K562 (cell line): ENCODE measurements around the gene FOXJ3. TPM values are rescaled to one million over a fixed set of nuclear protein-coding genes. Genes with fewer than 3 reads are reported as not detected.
A peak's percentile ranks its signal among the peaks of the same experiment; 100 is the strongest.

Experiments
- ATAC-seq: fragments of 200-7000 bp; cut with Tn5 transposase; 3 replicates; pipeline ENCODE4 v1.9.1; 2020; ENCODE audit warnings: moderate library complexity
- BruUV-seq: library from RNA; stranded (reverse); fragments of 400-500 nt; replicated peaks from 2 replicates; lab custom pipeline; 2021; lab: Mats Ljungman, UMichigan
- CTCF ChIA-PET: fragments of 300-600 bp; formaldehyde crosslinking; extraction: SDS; loops from one replicate; lab custom pipeline; 2021; ENCODE audit warnings: low intra/inter-chr PET ratio; lab: Yijun Ruan, JAX
- POLR2A ChIA-PET: fragments of 300-600, 350-650 bp; sonication (Branson Sonifier 250); formaldehyde crosslinking; extraction: SDS; loops from one replicate; lab custom pipeline; 2021; ENCODE audit warnings: antibody characterized with exemption, inconsistent platforms; lab: Yijun Ruan, JAX
- DNase-seq, 4 experiments: peaks; one replicate each; pipeline versions ENCODE4 v3.0.0 to v3.0.0-alpha.2; 2011 to 2018; ENCODE audit warnings: low spot score in 3 of 4, mixed read lengths in 3 of 4; ENCODE audit errors: extremely low read depth in 1 of 4
- FAIRE-seq: peaks from 2 replicates; lab custom pipeline; 2011; peaks lifted over from hg19 to GRCh38; lab: Jason Lieb, UNC
- H2AFZ ChIP-seq: 2 replicates; pipeline ENCODE4 v1.6.0; 2011; ENCODE audit warnings: low read depth, low read length, control low read depth, inconsistent platforms
- H3K27ac ChIP-seq: fragments of 200-600 bp; 3 replicates; pipeline ENCODE4 v1.8.0; 2011; ENCODE audit warnings: low read depth, mild to moderate bottlenecking, control low read depth, inconsistent platforms, low read length, moderate library complexity, mixed read lengths; ENCODE audit errors: extremely low read depth
- H3K27me3 ChIP-seq, 2 experiments: fragments of 300-600 bp in 1 of 2; 2 replicates in 1 of 2; 3 replicates in 1 of 2; pipeline versions ENCODE4 v1.6.0 to v1.8.0; 2011; ENCODE audit warnings: inconsistent platforms in 2 of 2, low read length in 2 of 2, mild to moderate bottlenecking in 1 of 2, mixed read lengths in 1 of 2, moderate library complexity in 1 of 2; ENCODE audit not compliant: control insufficient read depth in 2 of 2, insufficient read depth in 2 of 2
- H3K36me3 ChIP-seq: fragments of 300-600 bp; 3 replicates; pipeline ENCODE4 v1.8.0; 2011; ENCODE audit warnings: mild to moderate bottlenecking, low read length, inconsistent platforms; ENCODE audit not compliant: control insufficient read depth, insufficient read depth
- H3K4me1 ChIP-seq, 2 experiments: fragments of 200-600 bp in 1 of 2; replicated peaks in 1 of 2; 2 replicates in 1 of 2; 3 replicates in 1 of 2; pipeline versions ENCODE4 v1.5.1 to v1.8.0; 2011; ENCODE audit warnings: inconsistent platforms in 2 of 2, low read length in 2 of 2, mild to moderate bottlenecking in 1 of 2, mixed read lengths in 1 of 2, moderate library complexity in 1 of 2; ENCODE audit not compliant: control insufficient read depth in 2 of 2, insufficient read depth in 2 of 2
- H3K4me2 ChIP-seq: 2 replicates; pipeline ENCODE4 v1.6.1; 2011; ENCODE audit warnings: low read length, control low read depth, inconsistent platforms, mixed read lengths; ENCODE audit not compliant: insufficient read depth
- H3K4me3 ChIP-seq: fragments of 200-600 bp; sonication (generic), shearing (Covaris generic); 2 replicates; pipeline ENCODE4 v1.5.1; 2016; ENCODE audit warnings: control low read depth, inconsistent platforms
- H3K79me2 ChIP-seq: fragments of 200-600 bp; 3 replicates; pipeline ENCODE4 v1.8.0; 2011; ENCODE audit warnings: low read length, inconsistent platforms; ENCODE audit not compliant: control insufficient read depth, insufficient read depth
- H3K9ac ChIP-seq, 2 experiments: 2 replicates each; pipeline versions ENCODE4 v1.6.0 to v1.6.1; 2011; ENCODE audit warnings: low read depth in 2 of 2, low read length in 2 of 2, control low read depth in 1 of 2, inconsistent platforms in 1 of 2, mild to moderate bottlenecking in 1 of 2, mixed read lengths in 1 of 2; ENCODE audit not compliant: insufficient read depth in 1 of 2
- H3K9me1 ChIP-seq: one replicate; pipeline ENCODE4 v1.6.0; 2011; ENCODE audit warnings: inconsistent platforms, mild to moderate bottlenecking, low read length, moderate library complexity; ENCODE audit not compliant: control insufficient read depth, insufficient read depth
- H3K9me3 ChIP-seq: replicated peaks from 2 replicates; pipeline ENCODE4 v1.5.1; 2011; ENCODE audit warnings: low read depth, low read length, inconsistent platforms; ENCODE audit not compliant: control insufficient read depth, insufficient read depth
- H4K20me1 ChIP-seq: replicated peaks from 2 replicates; pipeline ENCODE4 v1.6.1; 2011; ENCODE audit warnings: low read length, inconsistent platforms, mixed read lengths; ENCODE audit not compliant: control insufficient read depth, insufficient read depth
- CBFA2T2 ChIP-seq: fragments of 450-650 bp; conservative IDR thresholded peaks from 2 replicates; pipeline ENCODE4 v1.6.1; 2017; ENCODE audit warnings: mild to moderate bottlenecking
- CBFA2T3 ChIP-seq: fragments of 450-650 bp; IDR thresholded peaks from 2 replicates; pipeline ENCODE4 v1.6.1; 2017
- MEF2D ChIP-seq: conservative IDR thresholded peaks from 2 replicates; pipeline ENCODE4 v1.6.1; 2016; ENCODE audit warnings: low read depth, missing genetic modification characterization, missing compliant biosample characterization
- USF1 ChIP-seq: sonication (generic); formaldehyde crosslinking; IDR thresholded peaks from 2 replicates; pipeline ENCODE4 v1.9.0; 2022; ENCODE audit warnings: mild to moderate bottlenecking, missing genetic modification reagents
- ZBTB40 ChIP-seq, 2 experiments: fragments of 450-650 bp in 1 of 2; sonication (generic) in 1 of 2; formaldehyde crosslinking in 1 of 2; IDR thresholded peaks; 2 replicates each; pipeline versions ENCODE4 v1.7.1 to v1.9.0; 2016 to 2022; ENCODE audit warnings: inconsistent platforms in 1 of 2, mild to moderate bottlenecking in 1 of 2, missing genetic modification reagents in 1 of 2
- WGBS: fragments of 100-300 bp; shearing (Covaris generic); methylation state at CpG from one replicate; pipeline ENCODE4 v1.1.6; 2016; ENCODE audit warnings: low coverage, mixed read lengths; ENCODE audit not compliant: insufficient coverage; ENCODE audit errors: missing lambda C conversion rate; 5-methylcytosine and 5-hydroxymethylcytosine counted together
- in situ Hi-C: fragments of 300-500 bp; cut with MboI; formaldehyde crosslinking; loops from 4 replicates; pipeline ENCODE4 v1.15.0; 2018; ENCODE audit warnings: inconsistent platforms, mixed read lengths
- intact Hi-C: fragments of 100-400 bp; cut with micrococcal nuclease; formaldehyde crosslinking; loops from 2 replicates; pipeline ENCODE4 v1.14.2; 2022
- polyA plus RNA-seq, 8 experiments: library from polyadenylated mRNA; depleted of rRNA in 4 of 8; stranded (reverse) in 5 of 8; unstranded in 3 of 8; fragments of >200 nt; fragmentation: Nextera tagmentation in 2 of 8; fragmentation: Illumina TruSeq in 1 of 8; extraction: Ambion mirVana in 2 of 8; extraction: Trizol in 1 of 8; gene quantifications; 2 replicates each; pipeline versions ENCODE4 v1.2.1 to v1.2.3, GENCODE V29; 2011 to 2014; ENCODE audit warnings: inconsistent platforms in 1 of 8, missing spikeins in 1 of 8
- total RNA-seq, 7 experiments: library from RNA; depleted of rRNA in 6 of 7; stranded (reverse); fragments of >200 nt in 6 of 7; fragmentation: Illumina TruSeq in 2 of 7; extraction: Trizol in 2 of 7; gene quantifications; 2 replicates each; pipeline versions ENCODE4 v1.2.1 to v1.2.3, GENCODE V29; 2011 to 2021; ENCODE audit warnings: low replicate concordance in 1 of 7

FOXJ3 gene
- total and polyA plus RNA-seq, 9 of the 15 experiments (the other 6 are each of a cell fraction or from before 2014, with no cell fraction given): 8.7 to 35.3 (median 23.4) TPM

GRCh38 chr1:42221456-42221855, 113.6 kb downstream of the FOXJ3 start:
- Histone ChIP-seq H3K4me1 (peaks cover 0 to 10% of the 10 kb centered on the region in 2 experiments; a peak in 2 of 5 replicates), H3K79me2 (peaks cover 32% of the 10 kb centered on the region), H2AFZ (no peak overlapping the region), H3K9ac (no peak overlapping the region), H3K27me3 (no peaks in the 10 kb centered on the region), H4K20me1 (no peaks in the 10 kb centered on the region), H3K9me1 (no peaks in the 10 kb centered on the region), H3K36me3 (peaks cover 11% of the 10 kb centered on the region; the same call in 2 of the 3 replicates), H3K4me2 (no peak overlapping the region), H3K27ac (no peak overlapping the region), H3K9me3 (no peaks in the 10 kb centered on the region; the same call in 1 of the 2 replicates), H3K4me3 (no peak overlapping the region)
- no peak for FAIRE-seq
- ChIA-PET POLR2A (no interaction called here), CTCF (interaction anchor here (0.6 kb wide), 1 partner anchor 108 kb away, joined by 3 read pairs; no protein-coding TSS in a partner anchor)
- TF ChIP-seq CBFA2T3 (0 out of 2 replicates have a peak, but pooled peaks have one; percentile 7), CBFA2T2 (0 out of 2 replicates have a peak, but pooled peaks have one; percentile 11), MEF2D (no peak)
- intact Hi-C loops: no loop called here
- no TSS peak for BruUV-seq
- in situ Hi-C loops: no loop called here
- WGBS: 68% methylated on average over 2 of the region's 2 CpGs
- ATAC-seq: no peak
- no peak for DNase-seq

- H3K4me1 ChIP-seq: peaks cover 0 to 10% of the 10 kb centered on the region in 2 experiments; a peak in 2 of 5 replicates
- FAIRE-seq (no peak), DNase-seq (no peak), ATAC-seq (no peak)
- in situ Hi-C loops: no loop called here
- intact Hi-C loops: no loop called here
- H3K9me1 ChIP-seq: no peaks in the 10 kb centered on the region
- no peak overlapping the region for H3K4me3 ChIP-seq
- H3K4me2 ChIP-seq: no peak overlapping the region
- H2AFZ ChIP-seq: no peak overlapping the region
- H3K36me3 ChIP-seq: peaks cover 13% of the 10 kb centered on the region
- H4K20me1 ChIP-seq: no peaks in the 10 kb centered on the region
- H3K27ac ChIP-seq: no peak overlapping the region
- no TSS peak for BruUV-seq
- WGBS: 56% methylated on average over 1 of the region's 1 CpG
- H3K9me3 ChIP-seq: no peaks in the 10 kb centered on the region; the same call in 1 of the 2 replicates
- CTCF ChIA-PET: interaction anchor here (0.6 kb wide), 1 partner anchor 68 kb away, joined by 4 read pairs; no protein-coding TSS in a partner anchor
- POLR2A ChIA-PET: no interaction called here
- no peaks in the 10 kb centered on the region for H3K27me3 ChIP-seq
- H3K9ac ChIP-seq: no peak overlapping the region
- peaks cover 30% of the 10 kb centered on the region for H3K79me2 ChIP-seq
- TF ChIP-seq USF1 (CRISPR knock-in tag) (no peak), ZBTB40 (IDR thresholded peaks at IDR 0.05) (peak; percentile 52; the same call in 1 of the 2 replicates), ZBTB40 (CRISPR knock-in tag; IDR thresholded peaks at IDR 0.05) (no peak)
Measured at GRCh38 chr1:42219627-42220026, 115.4 kb downstream of the FOXJ3 start.
